Panc1 (cell line): Measurements from ENCODE around the gene FAM162A.

ENCODE experiments used
- POLR2AphosphoS5 ChIP-seq: IDR thresholded peaks from 2 replicates; pipeline ENCODE4 v1.6.1; 2012; ENCODE audit warnings: mild to moderate bottlenecking, low read depth, low read length, moderate library complexity
- SIN3A ChIP-seq: IDR thresholded peaks from 2 replicates; pipeline ENCODE4 v1.6.1; 2012; ENCODE audit warnings: low read depth, mild to moderate bottlenecking, low read length, moderate library complexity, borderline replicate concordance; ENCODE audit not compliant: insufficient read depth
- TF ChIP-seq, protein P1 (sequence below): fragments of 450-650 bp; IDR thresholded peaks from 2 replicates; pipeline ENCODE4 v1.5.1; 2017; ENCODE audit warnings: mild to moderate bottlenecking
- TF ChIP-seq, protein P2 (sequence below), 2 experiments: IDR thresholded peaks; 2 replicates each; pipeline ENCODE4 v1.6.1; 2011 to 2012; ENCODE audit warnings: low read depth in 2 of 2, control low read depth in 1 of 2, low read length in 1 of 2, mild to moderate bottlenecking in 1 of 2, moderate library complexity in 1 of 2; ENCODE audit not compliant: insufficient read depth in 1 of 2

DNA sequence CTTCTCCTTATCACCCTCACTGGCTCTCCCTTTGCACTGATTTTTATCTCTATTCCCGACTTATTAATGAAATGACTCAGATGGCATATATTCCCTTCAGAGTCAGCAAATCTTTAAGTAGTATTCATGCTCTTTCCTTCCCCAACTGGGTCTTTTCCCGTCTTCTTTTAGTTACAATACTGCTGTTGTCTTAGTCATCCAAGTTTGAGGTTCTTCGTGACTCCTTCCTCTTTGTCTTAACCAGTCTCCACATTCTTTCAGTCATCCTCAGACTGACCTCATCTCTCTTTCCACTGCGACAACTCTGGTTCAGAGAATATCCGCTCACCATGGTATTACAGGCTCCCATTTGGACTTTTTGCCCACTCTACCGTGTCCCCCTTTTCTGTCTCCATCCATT is 19.5 kb downstream of the FAM162A start:
- TF ChIP-seq, protein P1, sequence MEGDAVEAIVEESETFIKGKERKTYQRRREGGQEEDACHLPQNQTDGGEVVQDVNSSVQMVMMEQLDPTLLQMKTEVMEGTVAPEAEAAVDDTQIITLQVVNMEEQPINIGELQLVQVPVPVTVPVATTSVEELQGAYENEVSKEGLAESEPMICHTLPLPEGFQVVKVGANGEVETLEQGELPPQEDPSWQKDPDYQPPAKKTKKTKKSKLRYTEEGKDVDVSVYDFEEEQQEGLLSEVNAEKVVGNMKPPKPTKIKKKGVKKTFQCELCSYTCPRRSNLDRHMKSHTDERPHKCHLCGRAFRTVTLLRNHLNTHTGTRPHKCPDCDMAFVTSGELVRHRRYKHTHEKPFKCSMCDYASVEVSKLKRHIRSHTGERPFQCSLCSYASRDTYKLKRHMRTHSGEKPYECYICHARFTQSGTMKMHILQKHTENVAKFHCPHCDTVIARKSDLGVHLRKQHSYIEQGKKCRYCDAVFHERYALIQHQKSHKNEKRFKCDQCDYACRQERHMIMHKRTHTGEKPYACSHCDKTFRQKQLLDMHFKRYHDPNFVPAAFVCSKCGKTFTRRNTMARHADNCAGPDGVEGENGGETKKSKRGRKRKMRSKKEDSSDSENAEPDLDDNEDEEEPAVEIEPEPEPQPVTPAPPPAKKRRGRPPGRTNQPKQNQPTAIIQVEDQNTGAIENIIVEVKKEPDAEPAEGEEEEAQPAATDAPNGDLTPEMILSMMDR, result no peak
- TF ChIP-seq SIN3A (no peak), POLR2AphosphoS5 (no peak)
- TF ChIP-seq, protein P2, sequence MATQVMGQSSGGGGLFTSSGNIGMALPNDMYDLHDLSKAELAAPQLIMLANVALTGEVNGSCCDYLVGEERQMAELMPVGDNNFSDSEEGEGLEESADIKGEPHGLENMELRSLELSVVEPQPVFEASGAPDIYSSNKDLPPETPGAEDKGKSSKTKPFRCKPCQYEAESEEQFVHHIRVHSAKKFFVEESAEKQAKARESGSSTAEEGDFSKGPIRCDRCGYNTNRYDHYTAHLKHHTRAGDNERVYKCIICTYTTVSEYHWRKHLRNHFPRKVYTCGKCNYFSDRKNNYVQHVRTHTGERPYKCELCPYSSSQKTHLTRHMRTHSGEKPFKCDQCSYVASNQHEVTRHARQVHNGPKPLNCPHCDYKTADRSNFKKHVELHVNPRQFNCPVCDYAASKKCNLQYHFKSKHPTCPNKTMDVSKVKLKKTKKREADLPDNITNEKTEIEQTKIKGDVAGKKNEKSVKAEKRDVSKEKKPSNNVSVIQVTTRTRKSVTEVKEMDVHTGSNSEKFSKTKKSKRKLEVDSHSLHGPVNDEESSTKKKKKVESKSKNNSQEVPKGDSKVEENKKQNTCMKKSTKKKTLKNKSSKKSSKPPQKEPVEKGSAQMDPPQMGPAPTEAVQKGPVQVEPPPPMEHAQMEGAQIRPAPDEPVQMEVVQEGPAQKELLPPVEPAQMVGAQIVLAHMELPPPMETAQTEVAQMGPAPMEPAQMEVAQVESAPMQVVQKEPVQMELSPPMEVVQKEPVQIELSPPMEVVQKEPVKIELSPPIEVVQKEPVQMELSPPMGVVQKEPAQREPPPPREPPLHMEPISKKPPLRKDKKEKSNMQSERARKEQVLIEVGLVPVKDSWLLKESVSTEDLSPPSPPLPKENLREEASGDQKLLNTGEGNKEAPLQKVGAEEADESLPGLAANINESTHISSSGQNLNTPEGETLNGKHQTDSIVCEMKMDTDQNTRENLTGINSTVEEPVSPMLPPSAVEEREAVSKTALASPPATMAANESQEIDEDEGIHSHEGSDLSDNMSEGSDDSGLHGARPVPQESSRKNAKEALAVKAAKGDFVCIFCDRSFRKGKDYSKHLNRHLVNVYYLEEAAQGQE (IDR thresholded peaks at IDR 0.05; ENCODE audit: insufficient read depth in 1 of 2, low read depth in 2 of 2, low read length in 1 of 2), result no peak
